WTC11 (cell line): ENCODE data around the gene TOX4. TPM values are rescaled to one million over a fixed set of nuclear protein-coding genes. Genes with fewer than 3 reads are reported as not detected.

Experiments
- ATAC-seq: fragments of 200-7000 bp; cut with Tn5 transposase; 2 replicates; pipeline ENCODE4 v1.10.0; 2021; ENCODE audit warnings: mild to moderate bottlenecking, moderate library complexity
- CTCF ChIA-PET: fragments of 300-600 bp; sonication (Branson Sonifier 250); formaldehyde crosslinking; loops from one replicate; lab custom pipeline; 2021; ENCODE audit warnings: antibody characterized with exemption; lab: Charles Lee
- POLR2A ChIA-PET: fragments of 350-600 bp; sonication (Branson Sonifier 250); formaldehyde crosslinking; loops from one replicate; lab custom pipeline; 2021; ENCODE audit warnings: antibody characterized with exemption; lab: Charles Lee
- DNase-seq: peaks from one replicate; pipeline ENCODE4 v3.0.0; 2021; ENCODE audit warnings: low spot score
- H3K27ac Mint-ChIP-seq: 2 replicates; pipeline ENCODE4 v1.8.0; 2021; ENCODE audit warnings: mixed read lengths
- H3K27me3 Mint-ChIP-seq: 2 replicates; pipeline ENCODE4 v1.8.0; 2021; ENCODE audit warnings: low read depth, mild to moderate bottlenecking, moderate library complexity, mixed read lengths
- H3K36me3 Mint-ChIP-seq: 2 replicates; pipeline ENCODE4 v1.8.0; 2021; ENCODE audit warnings: mixed read lengths
- H3K4me1 Mint-ChIP-seq: 2 replicates; pipeline ENCODE4 v1.8.0; 2022; ENCODE audit warnings: mixed read lengths
- H3K4me3 Mint-ChIP-seq: 2 replicates; pipeline ENCODE4 v1.8.0; 2021; ENCODE audit warnings: mild to moderate bottlenecking, moderate library complexity, mixed read lengths
- H3K9me3 Mint-ChIP-seq: 2 replicates; pipeline ENCODE4 v1.8.0; 2021; ENCODE audit warnings: mixed read lengths
- JUN ChIP-seq: sonication (generic); formaldehyde crosslinking; IDR thresholded peaks from 2 replicates; pipeline ENCODE4 v1.8.0; 2023; ENCODE audit warnings: mild to moderate bottlenecking, missing genetic modification reagents
- RELA ChIP-seq: sonication (generic); formaldehyde crosslinking; IDR thresholded peaks from 2 replicates; pipeline ENCODE4 v1.8.1; 2022; ENCODE audit warnings: missing genetic modification reagents, mild to moderate bottlenecking, borderline replicate concordance
- ZNF317 ChIP-seq: sonication (generic); formaldehyde crosslinking; IDR thresholded peaks from 2 replicates; pipeline ENCODE4 v1.8.1; 2023; ENCODE audit warnings: low read depth, mild to moderate bottlenecking, moderate library complexity, missing genetic modification reagents, borderline replicate concordance
- ZNF416 ChIP-seq: fragments of 250-450 bp; sonication (Bioruptor Pico); IDR thresholded peaks from 2 replicates; pipeline ENCODE4 v1.9.0; 2021; ENCODE audit warnings: mild to moderate bottlenecking, inconsistent platforms
- ZNF423 ChIP-seq: fragments of 250-450 bp; sonication (Bioruptor Pico); IDR thresholded peaks from 2 replicates; pipeline ENCODE4 v2.1.2; 2022; ENCODE audit warnings: mild to moderate bottlenecking, moderate library complexity
- total RNA-seq: library from RNA; stranded (reverse); gene quantifications from 3 replicates; pipeline ENCODE4 v1.2.3, GENCODE V29; 2021
- TF ChIP-seq, protein P1 (sequence below): sonication (generic); formaldehyde crosslinking; conservative IDR thresholded peaks from 2 replicates; pipeline ENCODE4 v1.8.1; 2023; ENCODE audit warnings: mild to moderate bottlenecking, low read depth, missing genetic modification reagents, moderate library complexity
- TF ChIP-seq, protein P2 (sequence below): sonication (generic); formaldehyde crosslinking; IDR thresholded peaks from 2 replicates; pipeline ENCODE4 v1.8.1; 2023; ENCODE audit warnings: mild to moderate bottlenecking, missing genetic modification reagents, moderate library complexity
- TF ChIP-seq, protein P3 (sequence below): fragments of 250-450 bp; sonication (Bioruptor Pico); IDR thresholded peaks from 2 replicates; pipeline ENCODE4 v2.1.2; 2022; ENCODE audit warnings: mild to moderate bottlenecking, moderate library complexity
- TF ChIP-seq, protein P4 (sequence below): fragments of 250-450 bp; sonication (Bioruptor Pico); IDR thresholded peaks from 2 replicates; pipeline ENCODE4 v1.8.0; 2021; ENCODE audit warnings: mild to moderate bottlenecking
- TF ChIP-seq, protein P5 (sequence below): fragments of 250-450 bp; sonication (Bioruptor Pico); IDR thresholded peaks from 2 replicates; pipeline ENCODE4 v1.9.0; 2021; ENCODE audit warnings: mild to moderate bottlenecking
- TF ChIP-seq, protein P6 (sequence below): sonication (generic); formaldehyde crosslinking; IDR thresholded peaks from 2 replicates; pipeline ENCODE4 v1.8.1; 2022; ENCODE audit warnings: low read depth, missing genetic modification reagents, borderline replicate concordance
- TF ChIP-seq, protein P7 (sequence below): sonication (generic); formaldehyde crosslinking; IDR thresholded peaks from 2 replicates; pipeline ENCODE4 v1.8.0; 2023; ENCODE audit warnings: missing genetic modification reagents
- TF ChIP-seq, protein P8 (sequence below): fragments of 250-450 bp; sonication (Bioruptor Pico); IDR thresholded peaks from 2 replicates; pipeline ENCODE4 v1.9.0; 2021; ENCODE audit warnings: mild to moderate bottlenecking, borderline replicate concordance
- TF ChIP-seq, protein P9 (sequence below): fragments of 200-600 bp; IDR thresholded peaks from 2 replicates; pipeline ENCODE4 v1.8.0; 2022; ENCODE audit warnings: antibody characterized with exemption

TOX4 gene
- total RNA-seq, 1 experiment from 2014 or later = 49.1 TPM

DNA sequence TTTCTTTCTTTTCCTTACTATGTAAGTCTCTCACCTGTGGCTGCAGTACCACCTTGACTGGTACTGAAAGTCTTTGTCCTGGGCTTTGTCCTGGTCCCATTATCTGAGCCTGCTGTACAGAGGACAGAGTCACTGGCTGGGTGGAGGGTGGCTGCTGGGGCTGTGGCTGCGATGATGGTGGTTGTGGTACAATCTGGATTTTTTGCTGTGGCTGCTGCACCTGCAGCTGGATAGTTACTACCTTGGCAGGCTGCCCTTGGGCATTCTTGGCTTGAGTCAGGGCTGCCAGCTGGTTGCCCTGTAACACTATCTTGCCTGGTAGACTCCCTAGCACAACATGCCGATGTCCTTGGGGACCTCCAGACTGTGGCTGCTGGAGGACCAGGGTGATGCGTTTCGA lies 48.1 kb upstream of the TOX4 start:
- ATAC-seq = no peak
- ChIA-PET CTCF (no interaction called here), POLR2A (no interaction called here)

More for the DNA sequence above, 48.1 kb upstream of the TOX4 start:
- no peak overlapping the region for H3K4me3 Mint-ChIP-seq
- no peaks in the 10 kb centered on the region for H3K4me1 Mint-ChIP-seq
- no peak for DNase-seq
- H3K27me3 Mint-ChIP-seq = no peaks in the 10 kb centered on the region
- H3K36me3 Mint-ChIP-seq = peaks cover 75% of the 10 kb centered on the region
- no peak overlapping the region for H3K27ac Mint-ChIP-seq
- no peaks in the 10 kb centered on the region for H3K9me3 Mint-ChIP-seq
- TF ChIP-seq ZNF423 (no peak), JUN (CRISPR knock-in tag) (no peak), ZNF416 (CRISPR knock-in tag) (no peak), ZNF317 (no peak), RELA (no peak)
- TF ChIP-seq, protein P1, sequence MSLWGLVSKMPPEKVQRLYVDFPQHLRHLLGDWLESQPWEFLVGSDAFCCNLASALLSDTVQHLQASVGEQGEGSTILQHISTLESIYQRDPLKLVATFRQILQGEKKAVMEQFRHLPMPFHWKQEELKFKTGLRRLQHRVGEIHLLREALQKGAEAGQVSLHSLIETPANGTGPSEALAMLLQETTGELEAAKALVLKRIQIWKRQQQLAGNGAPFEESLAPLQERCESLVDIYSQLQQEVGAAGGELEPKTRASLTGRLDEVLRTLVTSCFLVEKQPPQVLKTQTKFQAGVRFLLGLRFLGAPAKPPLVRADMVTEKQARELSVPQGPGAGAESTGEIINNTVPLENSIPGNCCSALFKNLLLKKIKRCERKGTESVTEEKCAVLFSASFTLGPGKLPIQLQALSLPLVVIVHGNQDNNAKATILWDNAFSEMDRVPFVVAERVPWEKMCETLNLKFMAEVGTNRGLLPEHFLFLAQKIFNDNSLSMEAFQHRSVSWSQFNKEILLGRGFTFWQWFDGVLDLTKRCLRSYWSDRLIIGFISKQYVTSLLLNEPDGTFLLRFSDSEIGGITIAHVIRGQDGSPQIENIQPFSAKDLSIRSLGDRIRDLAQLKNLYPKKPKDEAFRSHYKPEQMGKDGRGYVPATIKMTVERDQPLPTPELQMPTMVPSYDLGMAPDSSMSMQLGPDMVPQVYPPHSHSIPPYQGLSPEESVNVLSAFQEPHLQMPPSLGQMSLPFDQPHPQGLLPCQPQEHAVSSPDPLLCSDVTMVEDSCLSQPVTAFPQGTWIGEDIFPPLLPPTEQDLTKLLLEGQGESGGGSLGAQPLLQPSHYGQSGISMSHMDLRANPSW (CRISPR knock-in tag) = no peak
- TF ChIP-seq, protein P2, sequence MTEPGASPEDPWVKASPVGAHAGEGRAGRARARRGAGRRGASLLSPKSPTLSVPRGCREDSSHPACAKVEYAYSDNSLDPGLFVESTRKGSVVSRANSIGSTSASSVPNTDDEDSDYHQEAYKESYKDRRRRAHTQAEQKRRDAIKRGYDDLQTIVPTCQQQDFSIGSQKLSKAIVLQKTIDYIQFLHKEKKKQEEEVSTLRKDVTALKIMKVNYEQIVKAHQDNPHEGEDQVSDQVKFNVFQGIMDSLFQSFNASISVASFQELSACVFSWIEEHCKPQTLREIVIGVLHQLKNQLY (CRISPR knock-in tag) = no peak
- TF ChIP-seq, protein P3, sequence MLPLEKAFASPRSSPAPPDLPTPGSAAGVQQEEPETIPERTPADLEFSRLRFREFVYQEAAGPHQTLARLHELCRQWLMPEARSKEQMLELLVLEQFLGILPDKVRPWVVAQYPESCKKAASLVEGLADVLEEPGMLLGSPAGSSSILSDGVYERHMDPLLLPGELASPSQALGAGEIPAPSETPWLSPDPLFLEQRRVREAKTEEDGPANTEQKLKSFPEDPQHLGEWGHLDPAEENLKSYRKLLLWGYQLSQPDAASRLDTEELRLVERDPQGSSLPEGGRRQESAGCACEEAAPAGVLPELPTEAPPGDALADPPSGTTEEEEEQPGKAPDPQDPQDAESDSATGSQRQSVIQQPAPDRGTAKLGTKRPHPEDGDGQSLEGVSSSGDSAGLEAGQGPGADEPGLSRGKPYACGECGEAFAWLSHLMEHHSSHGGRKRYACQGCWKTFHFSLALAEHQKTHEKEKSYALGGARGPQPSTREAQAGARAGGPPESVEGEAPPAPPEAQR = no peak
- TF ChIP-seq, protein P4, sequence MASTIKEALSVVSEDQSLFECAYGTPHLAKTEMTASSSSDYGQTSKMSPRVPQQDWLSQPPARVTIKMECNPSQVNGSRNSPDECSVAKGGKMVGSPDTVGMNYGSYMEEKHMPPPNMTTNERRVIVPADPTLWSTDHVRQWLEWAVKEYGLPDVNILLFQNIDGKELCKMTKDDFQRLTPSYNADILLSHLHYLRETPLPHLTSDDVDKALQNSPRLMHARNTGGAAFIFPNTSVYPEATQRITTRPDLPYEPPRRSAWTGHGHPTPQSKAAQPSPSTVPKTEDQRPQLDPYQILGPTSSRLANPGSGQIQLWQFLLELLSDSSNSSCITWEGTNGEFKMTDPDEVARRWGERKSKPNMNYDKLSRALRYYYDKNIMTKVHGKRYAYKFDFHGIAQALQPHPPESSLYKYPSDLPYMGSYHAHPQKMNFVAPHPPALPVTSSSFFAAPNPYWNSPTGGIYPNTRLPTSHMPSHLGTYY (CRISPR knock-in tag) = no peak
- TF ChIP-seq, protein P5, sequence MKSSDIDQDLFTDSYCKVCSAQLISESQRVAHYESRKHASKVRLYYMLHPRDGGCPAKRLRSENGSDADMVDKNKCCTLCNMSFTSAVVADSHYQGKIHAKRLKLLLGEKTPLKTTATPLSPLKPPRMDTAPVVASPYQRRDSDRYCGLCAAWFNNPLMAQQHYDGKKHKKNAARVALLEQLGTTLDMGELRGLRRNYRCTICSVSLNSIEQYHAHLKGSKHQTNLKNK (CRISPR knock-in tag) = no peak
- TF ChIP-seq, protein P6, sequence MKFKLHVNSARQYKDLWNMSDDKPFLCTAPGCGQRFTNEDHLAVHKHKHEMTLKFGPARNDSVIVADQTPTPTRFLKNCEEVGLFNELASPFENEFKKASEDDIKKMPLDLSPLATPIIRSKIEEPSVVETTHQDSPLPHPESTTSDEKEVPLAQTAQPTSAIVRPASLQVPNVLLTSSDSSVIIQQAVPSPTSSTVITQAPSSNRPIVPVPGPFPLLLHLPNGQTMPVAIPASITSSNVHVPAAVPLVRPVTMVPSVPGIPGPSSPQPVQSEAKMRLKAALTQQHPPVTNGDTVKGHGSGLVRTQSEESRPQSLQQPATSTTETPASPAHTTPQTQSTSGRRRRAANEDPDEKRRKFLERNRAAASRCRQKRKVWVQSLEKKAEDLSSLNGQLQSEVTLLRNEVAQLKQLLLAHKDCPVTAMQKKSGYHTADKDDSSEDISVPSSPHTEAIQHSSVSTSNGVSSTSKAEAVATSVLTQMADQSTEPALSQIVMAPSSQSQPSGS = no peak
- TF ChIP-seq, protein P7, sequence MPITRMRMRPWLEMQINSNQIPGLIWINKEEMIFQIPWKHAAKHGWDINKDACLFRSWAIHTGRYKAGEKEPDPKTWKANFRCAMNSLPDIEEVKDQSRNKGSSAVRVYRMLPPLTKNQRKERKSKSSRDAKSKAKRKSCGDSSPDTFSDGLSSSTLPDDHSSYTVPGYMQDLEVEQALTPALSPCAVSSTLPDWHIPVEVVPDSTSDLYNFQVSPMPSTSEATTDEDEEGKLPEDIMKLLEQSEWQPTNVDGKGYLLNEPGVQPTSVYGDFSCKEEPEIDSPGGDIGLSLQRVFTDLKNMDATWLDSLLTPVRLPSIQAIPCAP (CRISPR knock-in tag) = no peak
- TF ChIP-seq, protein P8, sequence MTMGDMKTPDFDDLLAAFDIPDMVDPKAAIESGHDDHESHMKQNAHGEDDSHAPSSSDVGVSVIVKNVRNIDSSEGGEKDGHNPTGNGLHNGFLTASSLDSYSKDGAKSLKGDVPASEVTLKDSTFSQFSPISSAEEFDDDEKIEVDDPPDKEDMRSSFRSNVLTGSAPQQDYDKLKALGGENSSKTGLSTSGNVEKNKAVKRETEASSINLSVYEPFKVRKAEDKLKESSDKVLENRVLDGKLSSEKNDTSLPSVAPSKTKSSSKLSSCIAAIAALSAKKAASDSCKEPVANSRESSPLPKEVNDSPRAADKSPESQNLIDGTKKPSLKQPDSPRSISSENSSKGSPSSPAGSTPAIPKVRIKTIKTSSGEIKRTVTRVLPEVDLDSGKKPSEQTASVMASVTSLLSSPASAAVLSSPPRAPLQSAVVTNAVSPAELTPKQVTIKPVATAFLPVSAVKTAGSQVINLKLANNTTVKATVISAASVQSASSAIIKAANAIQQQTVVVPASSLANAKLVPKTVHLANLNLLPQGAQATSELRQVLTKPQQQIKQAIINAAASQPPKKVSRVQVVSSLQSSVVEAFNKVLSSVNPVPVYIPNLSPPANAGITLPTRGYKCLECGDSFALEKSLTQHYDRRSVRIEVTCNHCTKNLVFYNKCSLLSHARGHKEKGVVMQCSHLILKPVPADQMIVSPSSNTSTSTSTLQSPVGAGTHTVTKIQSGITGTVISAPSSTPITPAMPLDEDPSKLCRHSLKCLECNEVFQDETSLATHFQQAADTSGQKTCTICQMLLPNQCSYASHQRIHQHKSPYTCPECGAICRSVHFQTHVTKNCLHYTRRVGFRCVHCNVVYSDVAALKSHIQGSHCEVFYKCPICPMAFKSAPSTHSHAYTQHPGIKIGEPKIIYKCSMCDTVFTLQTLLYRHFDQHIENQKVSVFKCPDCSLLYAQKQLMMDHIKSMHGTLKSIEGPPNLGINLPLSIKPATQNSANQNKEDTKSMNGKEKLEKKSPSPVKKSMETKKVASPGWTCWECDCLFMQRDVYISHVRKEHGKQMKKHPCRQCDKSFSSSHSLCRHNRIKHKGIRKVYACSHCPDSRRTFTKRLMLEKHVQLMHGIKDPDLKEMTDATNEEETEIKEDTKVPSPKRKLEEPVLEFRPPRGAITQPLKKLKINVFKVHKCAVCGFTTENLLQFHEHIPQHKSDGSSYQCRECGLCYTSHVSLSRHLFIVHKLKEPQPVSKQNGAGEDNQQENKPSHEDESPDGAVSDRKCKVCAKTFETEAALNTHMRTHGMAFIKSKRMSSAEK (CRISPR knock-in tag) = no peak
- TF ChIP-seq, protein P9, sequence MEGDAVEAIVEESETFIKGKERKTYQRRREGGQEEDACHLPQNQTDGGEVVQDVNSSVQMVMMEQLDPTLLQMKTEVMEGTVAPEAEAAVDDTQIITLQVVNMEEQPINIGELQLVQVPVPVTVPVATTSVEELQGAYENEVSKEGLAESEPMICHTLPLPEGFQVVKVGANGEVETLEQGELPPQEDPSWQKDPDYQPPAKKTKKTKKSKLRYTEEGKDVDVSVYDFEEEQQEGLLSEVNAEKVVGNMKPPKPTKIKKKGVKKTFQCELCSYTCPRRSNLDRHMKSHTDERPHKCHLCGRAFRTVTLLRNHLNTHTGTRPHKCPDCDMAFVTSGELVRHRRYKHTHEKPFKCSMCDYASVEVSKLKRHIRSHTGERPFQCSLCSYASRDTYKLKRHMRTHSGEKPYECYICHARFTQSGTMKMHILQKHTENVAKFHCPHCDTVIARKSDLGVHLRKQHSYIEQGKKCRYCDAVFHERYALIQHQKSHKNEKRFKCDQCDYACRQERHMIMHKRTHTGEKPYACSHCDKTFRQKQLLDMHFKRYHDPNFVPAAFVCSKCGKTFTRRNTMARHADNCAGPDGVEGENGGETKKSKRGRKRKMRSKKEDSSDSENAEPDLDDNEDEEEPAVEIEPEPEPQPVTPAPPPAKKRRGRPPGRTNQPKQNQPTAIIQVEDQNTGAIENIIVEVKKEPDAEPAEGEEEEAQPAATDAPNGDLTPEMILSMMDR = no peak
